CMK (cell line): ENCODE results near the gene APOBEC3B.
"Not testable (repeated sequence)": the region's sequence is repeated elsewhere in the genome, so short reads cannot be mapped to it uniquely, and the experiment has no call there.

Experiments used
- DNase-seq: peaks from one replicate; pipeline ENCODE4 v3.0.0-alpha.2; 2010; ENCODE audit warnings: low read depth

APOBEC3B gene

GRCh38 chr22:38997518-38997917 lies 15.4 kb downstream of the APOBEC3B start:
- no peak for DNase-seq

- peak; percentile 77 for DNase-seq
Observed at GRCh38 chr22:39003165-39003638, 21.1 kb downstream of the APOBEC3B start.

DNA sequence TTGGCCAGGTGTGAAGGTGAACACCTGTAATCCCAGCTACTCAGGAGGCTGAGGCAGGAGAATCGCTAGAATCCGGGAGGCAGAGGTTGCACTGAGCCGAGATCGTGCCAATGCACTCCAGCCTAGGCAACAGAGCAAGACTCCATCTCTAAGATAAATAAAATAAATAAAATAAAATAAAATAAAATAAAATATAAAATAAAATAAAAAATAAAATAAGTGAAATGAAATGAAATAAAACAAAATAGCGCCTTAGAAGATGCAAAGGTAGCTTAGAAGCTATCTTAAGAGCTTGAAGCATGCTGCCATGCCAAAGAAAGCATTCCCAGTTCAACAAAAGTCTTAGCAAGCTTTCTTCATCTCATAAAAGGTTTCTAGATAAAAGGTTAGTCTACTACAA lies 25.0 kb downstream of the APOBEC3B start:
- DNase-seq, result no peak

GRCh38 chr22:39008271-39008850 lies 26.2 kb downstream of the APOBEC3B start:
- DNase-seq, result not testable (repeated sequence)

GRCh38 chr22:39010946-39011345 lies 28.8 kb downstream of the APOBEC3B start:
- no peak for DNase-seq

GRCh38 chr22:39012533-39013511 lies 30.7 kb downstream of the APOBEC3B start:
- DNase-seq, result no peak

GRCh38 chr22:39013561-39013941 lies 31.4 kb downstream of the APOBEC3B start:
- DNase-seq, result not testable (repeated sequence)

- DNase-seq, result peak; percentile 85
Observed at GRCh38 chr22:39013942-39014722, 32.0 kb downstream of the APOBEC3B start, which contains the start of gene APOBEC3C. Gene APOBEC3C, plus strand, starts transcription at chr22:39014257. Its CDS starts 106 bp downstream, at chr22:39014363.

DNA sequence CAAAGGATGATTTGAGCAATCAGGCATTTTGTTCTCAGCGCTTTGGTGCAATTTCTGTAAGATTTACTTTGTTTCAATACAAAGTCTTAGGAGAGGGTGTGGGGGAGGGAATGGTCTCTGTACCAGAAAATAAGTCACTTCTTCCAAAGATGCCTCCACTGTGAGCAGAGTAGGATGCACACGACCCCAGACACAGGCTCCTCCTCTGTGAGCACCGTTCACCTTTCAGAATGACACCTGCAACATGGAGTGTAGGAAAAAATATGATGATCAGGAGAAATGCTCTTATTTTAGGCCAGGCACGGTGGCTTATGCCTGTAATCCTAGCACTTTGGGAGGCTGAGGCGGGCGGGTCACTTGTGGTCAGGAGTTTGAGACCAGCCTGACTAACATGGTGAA lies 32.6 kb downstream of the APOBEC3B start:
- not testable (repeated sequence) for DNase-seq

DNA sequence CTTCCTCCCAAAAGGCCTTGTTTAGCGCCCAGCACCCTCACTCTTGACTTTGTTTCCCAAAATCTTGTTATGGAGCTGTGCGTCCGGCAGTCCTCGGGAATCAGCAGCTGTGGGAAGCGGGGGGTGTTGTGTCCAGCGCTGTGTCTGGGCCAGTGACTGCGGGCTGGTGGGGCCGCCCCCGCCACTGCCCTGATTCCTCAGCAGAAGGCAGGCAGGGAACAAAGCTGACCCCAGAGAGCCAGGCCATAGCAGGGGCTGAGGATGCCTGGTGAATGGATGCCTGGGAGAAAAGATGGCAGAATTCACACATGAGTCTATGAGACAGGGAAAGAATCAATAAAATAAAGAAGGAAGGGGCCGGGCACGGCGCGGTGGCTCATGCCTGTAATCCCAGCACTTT lies 34.4 kb downstream of the APOBEC3B start:
- DNase-seq, result no peak

- DNase-seq, result no peak
Observed at GRCh38 chr22:39017596-39018365, 35.6 kb downstream of the APOBEC3B start.

GRCh38 chr22:39020021-39020651 lies 38.0 kb downstream of the APOBEC3B start:
- not testable (repeated sequence) for DNase-seq

GRCh38 chr22:39021552-39022250 lies 39.6 kb downstream of the APOBEC3B start:
- DNase-seq, result no peak

DNA sequence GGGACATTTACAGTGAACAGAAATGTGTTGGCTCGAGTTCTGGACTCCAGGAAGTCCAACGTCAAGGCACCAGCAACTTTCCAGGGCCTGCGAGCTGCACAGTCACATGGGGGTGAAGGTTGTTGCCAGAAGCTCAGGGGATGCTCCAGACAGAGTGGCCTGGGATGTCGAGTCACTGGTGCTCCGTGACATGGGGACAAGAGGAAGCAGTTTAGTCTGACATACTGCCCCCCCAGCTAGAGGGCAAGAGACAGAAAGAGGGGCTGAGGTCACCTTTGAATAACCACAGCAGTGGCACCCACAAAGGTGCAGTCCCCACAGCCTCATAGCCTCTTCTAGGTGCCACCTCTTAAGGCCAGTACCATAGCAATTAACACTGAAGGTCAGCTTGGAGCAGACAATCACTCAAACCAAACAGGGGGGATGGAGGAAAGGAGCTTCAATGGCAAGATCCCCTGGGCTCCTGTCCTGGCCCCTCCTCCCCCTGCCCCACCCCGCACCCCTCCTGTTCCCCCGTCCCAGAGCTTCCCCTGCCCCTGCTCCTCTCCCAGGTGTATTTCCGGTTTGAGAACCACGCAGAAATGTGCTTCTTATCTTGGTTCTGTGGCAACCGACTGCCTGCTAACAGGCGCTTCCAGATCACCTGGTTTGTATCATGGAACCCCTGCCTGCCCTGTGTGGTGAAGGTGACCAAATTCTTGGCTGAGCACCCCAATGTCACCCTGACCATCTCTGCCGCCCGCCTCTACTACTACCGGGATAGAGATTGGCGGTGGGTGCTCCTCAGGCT lies 42.6 kb downstream of the APOBEC3B start:
- DNase-seq, result no peak

DNA sequence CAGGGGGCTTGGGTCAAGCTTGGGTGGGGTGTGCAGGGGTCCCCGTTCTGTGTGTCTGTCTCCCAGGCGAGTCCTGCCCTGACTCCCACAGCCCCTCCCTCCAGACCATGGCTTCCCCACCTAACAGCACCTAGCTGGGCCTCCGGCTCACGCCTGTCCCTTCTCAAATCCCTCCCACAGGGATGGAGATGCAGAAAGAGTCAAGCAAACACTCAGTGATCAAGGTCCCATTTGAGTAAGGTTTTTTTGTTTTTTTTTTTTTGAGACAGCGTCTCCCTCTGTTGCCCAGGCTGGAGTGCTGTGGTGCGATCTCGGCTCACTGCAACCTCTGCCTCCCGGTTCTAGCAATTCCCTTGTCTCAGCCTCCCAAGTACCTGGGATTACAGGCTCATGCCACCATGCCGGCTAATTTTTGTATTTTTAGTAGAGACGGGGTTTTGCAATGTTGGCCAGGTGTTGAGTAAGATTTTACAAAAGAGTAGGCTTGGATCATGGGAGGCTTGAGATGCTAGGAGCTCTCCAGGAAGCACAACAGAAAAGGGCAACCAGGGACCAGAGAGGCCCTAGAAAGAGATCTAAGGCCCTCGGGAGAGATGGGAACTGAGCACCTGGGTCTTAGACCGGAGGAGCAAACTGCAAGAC lies 44.5 kb downstream of the APOBEC3B start:
- no peak for DNase-seq

DNA sequence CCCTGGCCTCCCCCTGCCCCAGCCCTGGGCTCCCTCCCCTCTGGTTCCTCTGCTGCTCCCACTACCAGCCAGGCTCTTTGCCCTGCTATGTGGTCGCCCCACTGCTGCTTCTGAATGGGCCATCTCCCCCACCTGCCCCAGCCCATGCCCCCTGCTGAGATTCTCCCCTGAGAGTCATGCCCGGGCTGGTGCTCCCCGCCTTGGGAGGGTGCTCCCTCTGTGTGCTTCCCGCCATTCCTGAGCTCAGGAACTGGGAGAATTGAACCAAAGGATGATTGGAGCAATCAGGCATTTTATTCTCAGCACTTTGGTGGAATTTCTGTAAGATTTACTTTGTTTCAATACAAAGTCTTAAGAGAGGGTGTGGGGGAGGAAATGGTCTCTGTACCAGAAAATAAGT lies 45.6 kb downstream of the APOBEC3B start:
- DNase-seq, result no peak

DNA sequence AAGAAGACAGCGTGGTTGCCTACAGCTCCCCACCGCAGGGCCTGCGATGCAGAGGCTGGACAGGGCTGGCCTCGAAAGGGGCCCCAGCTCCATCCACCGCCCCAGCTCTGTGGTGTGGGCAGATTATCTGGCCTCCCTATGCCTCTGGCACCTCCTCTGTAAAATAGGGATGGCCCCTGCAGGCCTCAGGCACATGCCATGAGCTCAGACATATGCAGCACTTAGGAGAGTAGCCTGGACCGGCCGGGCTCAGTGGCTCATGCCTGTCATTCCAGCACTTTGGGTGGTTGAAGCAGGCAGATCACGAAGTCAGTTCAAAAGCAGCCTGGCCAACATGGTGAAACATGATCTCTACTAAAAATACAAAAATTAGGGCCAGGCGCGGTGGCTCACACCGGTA lies 46.1 kb downstream of the APOBEC3B start:
- DNase-seq, result no peak

- no peak for DNase-seq
Observed at GRCh38 chr22:39029227-39029626, 47.1 kb downstream of the APOBEC3B start.

- DNase-seq, result no peak
Observed at GRCh38 chr22:39030705-39031104, 48.6 kb downstream of the APOBEC3B start.
